Gastrocnemius medialis (tissue), 4 donors: ENCODE data around the gene NDUFS8. TPM values are rescaled to one million over a fixed set of nuclear protein-coding genes. Genes with fewer than 3 reads are reported as not detected.

Experiments
- ATAC-seq, 2 donors: fragments of 150-250 bp; one replicate each; pipeline ENCODE4 v1.9.1; 2016
- DNase-seq, 2 donors: peaks; one replicate each; pipeline ENCODE4 v3.0.0-alpha.2; 2019
- H3K27ac ChIP-seq, 4 donors: fragments of 200-600 bp; sonication (generic); 1 replicate in 1 of 4; 2 replicates in 3 of 4; pipeline ENCODE4 v1.5.1; 2016 to 2018; ENCODE audit warnings: mild to moderate bottlenecking in 2 of 4, moderate library complexity in 1 of 4
- H3K27me3 ChIP-seq, 3 donors: fragments of 200-600 bp; sonication (generic) in 2 of 3; 1 replicate in 1 of 3; 2 replicates in 2 of 3; pipeline versions ENCODE4 v1.5.1 to v1.6.0; 2016 to 2019; ENCODE audit warnings: mild to moderate bottlenecking in 1 of 3, moderate library complexity in 1 of 3
- H3K36me3 ChIP-seq, 2 donors: fragments of 200-600 bp; sonication (generic) in 1 of 2; one replicate each; pipeline ENCODE4 v1.5.1; 2017 to 2018
- H3K4me1 ChIP-seq, 2 donors: fragments of 200-600 bp; sonication (generic) in 1 of 2; one replicate each; pipeline ENCODE4 v1.5.1; 2016 to 2017; ENCODE audit warnings: mild to moderate bottlenecking in 2 of 2
- H3K4me3 ChIP-seq, 4 donors: fragments of 200-600 bp; sonication (generic) in 3 of 4; 1 replicate in 1 of 4; 2 replicates in 3 of 4; pipeline ENCODE4 v1.5.1; 2016 to 2019; ENCODE audit warnings: mild to moderate bottlenecking in 2 of 4
- H3K9me3 ChIP-seq, 3 donors: fragments of 200-600 bp; sonication (generic) in 2 of 3; 1 replicate in 1 of 3; 2 replicates in 2 of 3; pipeline ENCODE4 v1.5.1; 2016 to 2019
- CTCF ChIP-seq, 5 experiments: fragments of 450-650 bp in 3 of 5; fragments of 200-600 bp in 2 of 5; sonication (generic) in 2 of 5; IDR thresholded peaks in 4 of 5; conservative IDR thresholded peaks in 1 of 5; 1 replicate in 4 of 5; 2 replicates in 1 of 5; pipeline ENCODE4 v1.5.1; 2016 to 2019; ENCODE audit warnings: antibody characterized with exemption in 5 of 5, mild to moderate bottlenecking in 3 of 5, moderate library complexity in 3 of 5
- POLR2A ChIP-seq, 2 donors: fragments of 450-650 bp; IDR thresholded peaks; one replicate each; pipeline ENCODE4 v1.6.1; 2017; ENCODE audit warnings: antibody characterized with exemption in 2 of 2, mild to moderate bottlenecking in 2 of 2, moderate library complexity in 2 of 2
- in situ Hi-C, 4 donors: fragments of 200-750 bp; cut with MboI; loops; one replicate each; pipeline versions ENCODE4 v1.15.0 to v1.8.0; 2017; ENCODE audit warnings: low sequenced_read_pairs in 4 of 4
- intact Hi-C: fragments of 100-400 bp; cut with DNase I; formaldehyde crosslinking; loops from one replicate; pipeline ENCODE4 v1.15.1; 2023; ENCODE audit warnings: low total_unique reads
- total RNA-seq, 4 donors: library from RNA; depleted of rRNA; stranded (reverse); fragments of >200 nt; gene quantifications; one replicate each; pipeline versions ENCODE4 v1.1.0 to v1.2.3, GENCODE V29; 2016

NDUFS8 gene
- total RNA-seq, 4 donors from 2014 or later: 242 to 432 (median 307) TPM

- in situ Hi-C loops (no loop called here), intact Hi-C loops (loop anchor here (2.0 to 10.0 kb wide), 4 partner anchors 27 to 453 kb away; partner anchors contain the start of genes ALDH3B1, CHKA, GSTP1 and UNC93B1)
- no peak for TF ChIP-seq CTCF (IDR thresholded peaks at IDR 0.05 in 4 of 5, conservative IDR thresholded peaks at IDR 0.05 in 1 of 5)
- peaks cover 21 to 43% of the 10 kb centered on the region in 2 donors for H3K4me1 ChIP-seq
- no peaks in the 10 kb centered on the region for H3K27me3 ChIP-seq
- DNase-seq (no peak), ATAC-seq (no peak)
- peaks cover 0 to 13% of the 10 kb centered on the region in 2 donors for H3K36me3 ChIP-seq
- no peaks in the 10 kb centered on the region for H3K9me3 ChIP-seq
- no peak overlapping the region for H3K4me3 ChIP-seq
- peak overlapping the region; percentile 74 to 88 (median 76) for H3K27ac ChIP-seq
These were observed 7.1 kb downstream of the NDUFS8 start for GRCh38 chr11:68037411-68038225.

- Histone ChIP-seq H3K27me3 (no peaks in the 10 kb centered on the region), H3K27ac (peak overlapping the region; percentile 74 to 88 (median 76)), H3K9me3 (no peaks in the 10 kb centered on the region), H3K4me1 (peaks cover 18 to 38% of the 10 kb centered on the region in 2 donors), H3K4me3 (peak overlapping the region; percentile 62 to 69 (median 65)), H3K36me3 (peaks cover 0 to 7% of the 10 kb centered on the region in 2 donors)
- peak in 1 of 2 donors; percentile 10 for ATAC-seq
- DNase-seq: peak in 1 of 2 donors; percentile 36
- in situ Hi-C loops (no loop called here), intact Hi-C loops (loop anchor here (2.0 to 10.0 kb wide), 4 partner anchors 27 to 453 kb away; partner anchors contain the start of genes ALDH3B1, CHKA, GSTP1 and UNC93B1)
- TF ChIP-seq POLR2A (IDR thresholded peaks at IDR 0.05) (no peak), CTCF (IDR thresholded peaks at IDR 0.05 in 4 of 5, conservative IDR thresholded peaks at IDR 0.05 in 1 of 5) (no peak)
These were observed 7.8 kb downstream of the NDUFS8 start for GRCh38 chr11:68038226-68038717.

GRCh38 chr11:68038718-68039525 lies 8.4 kb downstream of the NDUFS8 start, which contains the start of gene TCIRG1:
Gene TCIRG1, plus strand, starts transcription at chr11:68039025. Its CDS starts 2,247 bp downstream, at chr11:68041272.
- in situ Hi-C loops: no loop called here
- peak; percentile 65 to 83 for DNase-seq
- peak in 3 of 5 experiments; percentile 4 to 36 (median 23) for TF ChIP-seq CTCF (IDR thresholded peaks at IDR 0.05 in 4 of 5, conservative IDR thresholded peaks at IDR 0.05 in 1 of 5)
- peak; percentile 88 to 93 for TF ChIP-seq POLR2A (IDR thresholded peaks at IDR 0.05)
- H3K9me3 ChIP-seq: no peaks in the 10 kb centered on the region
- H3K36me3 ChIP-seq: peaks cover 0 to 5% of the 10 kb centered on the region in 2 donors
- peak; percentile 68 to 74 for ATAC-seq
- peaks cover 14 to 32% of the 10 kb centered on the region in 2 donors for H3K4me1 ChIP-seq
- no peaks in the 10 kb centered on the region for H3K27me3 ChIP-seq
- peak within 1 kb of the TSS; percentile 74 to 88 (median 76) for H3K27ac ChIP-seq
- H3K4me3 ChIP-seq: peak within 1 kb of the TSS; percentile 62 to 69 (median 65)
- intact Hi-C loops: loop anchor here (2.0 to 10.0 kb wide), 4 partner anchors 28 to 454 kb away; partner anchors contain the start of genes ALDH3B1, CHKA, GSTP1 and UNC93B1

- in situ Hi-C loops: no loop called here
- intact Hi-C loops: loop anchor here (2.0 to 10.0 kb wide), 4 partner anchors 29 to 455 kb away; partner anchors contain the start of genes ALDH3B1, CHKA, GSTP1 and UNC93B1
- H3K4me3 ChIP-seq: peak overlapping the region; percentile 62 to 69 (median 65)
- H3K9me3 ChIP-seq: no peaks in the 10 kb centered on the region
- TF ChIP-seq POLR2A (IDR thresholded peaks at IDR 0.05) (no peak), CTCF (IDR thresholded peaks at IDR 0.05 in 4 of 5, conservative IDR thresholded peaks at IDR 0.05 in 1 of 5) (no peak)
- peak overlapping the region; percentile 74 to 88 (median 76) for H3K27ac ChIP-seq
- H3K4me1 ChIP-seq: peaks cover 14 to 28% of the 10 kb centered on the region in 2 donors
- no peaks in the 10 kb centered on the region for H3K36me3 ChIP-seq
- ATAC-seq (no peak), DNase-seq (no peak)
- H3K27me3 ChIP-seq: no peaks in the 10 kb centered on the region
These were observed 9.1 kb downstream of the NDUFS8 start for GRCh38 chr11:68039526-68040086.
